Amniotic epithelial cell (primary cell): ENCODE measurements around the gene COL11A1.
"Not testable (repeated sequence)": the region's sequence is repeated elsewhere in the genome, so short reads cannot be mapped to it uniquely, and the experiment has no call there.

ENCODE experiments used
- DNase-seq: peaks from one replicate; pipeline ENCODE4 v3.0.0-alpha.2; 2010; ENCODE audit warnings: low read depth

Gene COL11A1

DNA sequence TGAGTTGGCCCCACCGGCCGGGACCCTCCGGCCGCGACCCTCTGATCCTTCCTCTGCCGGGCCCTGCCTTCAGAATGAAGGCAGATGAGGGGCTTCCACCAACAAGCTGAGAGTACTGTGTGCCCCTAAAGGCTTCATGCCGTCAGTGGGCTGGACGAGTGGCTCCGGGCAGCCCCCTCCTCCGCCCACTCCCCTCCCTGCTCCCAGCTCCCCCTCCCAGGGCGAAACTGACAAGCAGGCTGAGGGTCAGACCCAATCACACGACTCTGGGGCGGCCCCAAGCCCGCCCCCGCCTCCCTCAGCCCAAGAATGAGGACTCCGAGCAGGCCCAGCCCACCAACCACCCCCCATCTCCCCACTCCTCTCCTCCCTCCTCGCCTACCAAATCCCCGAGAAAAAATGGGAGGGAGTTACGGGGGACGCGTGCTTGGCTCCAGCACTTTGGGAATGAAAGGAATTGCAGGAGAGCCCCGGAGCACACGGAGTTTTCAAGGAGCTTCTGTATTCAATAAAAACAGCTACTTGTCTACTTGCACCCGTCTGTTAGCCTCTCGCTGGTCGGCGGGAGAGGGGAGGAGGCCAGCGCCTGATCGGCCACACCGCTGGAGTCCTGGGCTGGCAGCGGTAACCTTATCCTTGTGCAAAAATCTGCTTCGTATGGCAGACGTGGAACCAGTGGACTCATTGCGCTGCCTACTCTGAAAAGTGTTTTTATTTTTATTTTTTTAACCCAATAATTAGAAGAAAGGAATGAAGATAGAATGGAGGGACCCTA lies at the start of gene COL11A1:
Gene COL11A1, minus strand, starts transcription at position 147 of the 775 bp plus-strand sequence. CDS start 344 bp downstream, outside the sequence.
- peak; percentile 21 for DNase-seq

DNA sequence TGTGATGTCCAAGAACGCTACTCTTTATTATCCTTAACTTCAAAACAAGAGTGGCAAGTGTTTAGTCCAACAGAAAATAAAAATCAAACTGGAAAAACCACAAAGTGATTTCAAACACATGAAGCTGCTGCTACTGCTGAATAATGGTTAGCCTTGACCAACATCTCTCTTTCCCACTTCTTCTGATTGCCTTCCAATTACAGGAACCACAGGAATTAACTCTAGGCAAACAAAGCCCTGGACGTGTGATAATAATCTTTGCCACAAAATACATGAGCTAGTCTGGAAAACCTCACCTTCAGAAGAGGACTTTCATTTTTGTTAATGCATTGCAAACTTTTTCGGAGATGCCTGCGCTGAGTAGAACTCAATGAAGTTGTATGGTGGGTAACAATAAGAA lies 48.6 kb upstream of the COL11A1 start:
- peak; percentile 91 for DNase-seq

DNA sequence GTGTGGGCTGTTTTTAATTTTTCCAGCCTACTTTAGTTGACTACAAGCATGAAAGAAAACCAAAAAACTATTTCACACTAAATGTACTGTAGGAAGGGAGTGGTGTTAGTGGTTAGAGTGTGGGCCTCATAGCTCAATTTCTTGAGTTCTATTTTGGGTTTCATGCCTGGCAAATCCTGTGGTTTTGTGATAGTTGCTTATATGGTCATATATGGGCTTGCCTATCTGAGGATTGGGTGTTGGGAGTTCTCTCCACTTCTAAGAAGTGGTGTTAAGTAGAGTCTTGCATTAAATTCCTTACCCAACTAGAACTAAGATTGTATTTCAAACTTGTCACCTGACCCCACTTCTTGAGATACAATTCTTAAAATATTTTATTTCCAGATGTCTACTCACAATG lies 37.8 kb upstream of the COL11A1 start:
- DNase-seq = peak; percentile 52

- DNase-seq = no peak
These were observed 37.1 kb upstream of the COL11A1 start for GRCh38 chr1:103145449-103145848.

- no peak for DNase-seq
These were observed 36.4 kb upstream of the COL11A1 start for GRCh38 chr1:103144681-103145080.

DNA sequence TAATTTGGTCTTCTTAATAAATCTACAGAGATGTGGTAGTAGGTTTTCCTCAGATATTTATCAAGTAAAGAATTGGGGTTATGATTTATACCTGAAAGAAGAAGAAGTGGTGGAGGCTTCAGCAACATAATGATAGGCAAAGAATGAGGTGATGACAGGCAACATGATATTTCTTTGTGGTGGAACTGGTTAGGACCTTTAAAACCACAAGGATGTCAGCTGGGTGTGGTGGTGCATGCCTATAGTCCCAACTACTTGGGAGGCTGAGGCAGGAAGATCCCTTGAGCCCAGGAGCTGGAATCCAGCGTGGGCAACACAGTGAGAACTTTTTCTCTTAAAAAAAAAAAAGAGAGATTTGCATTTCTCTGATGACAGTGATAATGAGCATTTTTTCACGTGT lies 34.1 kb upstream of the COL11A1 start:
- peak; percentile 6 for DNase-seq

- DNase-seq = peak; percentile 9
These were observed 21.5 kb upstream of the COL11A1 start for GRCh38 chr1:103129796-103130195.

- peak; percentile 96 for DNase-seq
These were observed 20.9 kb upstream of the COL11A1 start for GRCh38 chr1:103129255-103129654.

- not testable (repeated sequence) for DNase-seq
These were observed 19.9 kb upstream of the COL11A1 start for GRCh38 chr1:103128256-103128655.

- DNase-seq = peak; percentile 90
These were observed 16.9 kb upstream of the COL11A1 start for GRCh38 chr1:103125219-103125618.

DNA sequence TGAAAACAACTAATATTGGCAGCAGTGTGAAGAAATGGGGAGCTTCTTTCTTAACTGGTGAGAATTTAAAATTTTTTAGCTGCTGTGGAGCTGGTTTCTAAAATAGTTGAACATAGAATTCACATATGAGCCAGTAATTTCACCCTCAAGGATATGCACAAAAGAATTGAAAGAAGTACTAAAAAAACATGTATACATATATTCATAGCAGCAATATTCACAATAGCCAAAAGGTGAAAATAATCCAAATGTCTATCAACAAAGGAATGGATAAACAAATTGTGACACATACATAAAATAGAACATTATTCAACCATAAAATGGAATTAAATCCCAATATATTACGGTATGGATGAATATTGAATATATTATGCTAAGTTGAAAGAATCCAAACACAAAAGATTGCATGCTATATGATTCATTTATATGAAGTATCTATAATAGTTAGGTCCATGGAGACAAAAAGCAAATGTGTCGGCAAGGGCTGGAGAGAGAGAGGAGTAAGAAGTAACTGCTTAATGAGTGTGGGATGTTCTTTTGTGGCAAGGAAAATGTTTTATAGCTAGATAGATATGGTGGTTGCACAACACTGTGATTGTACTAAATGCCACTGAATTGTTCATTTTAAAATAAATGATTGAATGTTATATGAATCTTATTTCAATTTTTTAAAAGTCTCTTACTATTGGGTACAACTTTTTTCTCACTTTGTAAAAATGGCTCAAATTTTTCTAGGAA lies 14.8 kb upstream of the COL11A1 start:
- peak; percentile 83 for DNase-seq

DNA sequence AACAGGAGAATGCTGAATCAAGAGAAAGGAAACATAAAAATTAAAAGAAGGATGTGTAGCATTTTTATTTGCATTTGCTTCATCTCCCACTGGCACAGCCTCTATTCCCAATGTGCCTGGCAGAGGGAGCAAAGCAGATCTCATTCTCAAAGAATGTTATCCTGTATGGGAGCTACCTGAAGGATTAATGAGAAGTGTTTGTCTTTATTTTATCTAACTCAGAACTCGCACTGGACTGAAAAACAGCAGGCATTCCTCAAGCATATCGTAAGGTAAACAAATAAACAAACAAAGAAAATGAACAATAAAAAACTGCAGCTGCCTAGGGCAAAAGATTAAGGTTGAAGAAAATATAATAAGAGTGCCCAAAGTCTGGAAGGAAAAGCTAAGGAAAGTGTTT lies 12.7 kb upstream of the COL11A1 start:
- no peak for DNase-seq

- no peak for DNase-seq
These were observed 4.2 kb upstream of the COL11A1 start for GRCh38 chr1:103112546-103112945.

DNA sequence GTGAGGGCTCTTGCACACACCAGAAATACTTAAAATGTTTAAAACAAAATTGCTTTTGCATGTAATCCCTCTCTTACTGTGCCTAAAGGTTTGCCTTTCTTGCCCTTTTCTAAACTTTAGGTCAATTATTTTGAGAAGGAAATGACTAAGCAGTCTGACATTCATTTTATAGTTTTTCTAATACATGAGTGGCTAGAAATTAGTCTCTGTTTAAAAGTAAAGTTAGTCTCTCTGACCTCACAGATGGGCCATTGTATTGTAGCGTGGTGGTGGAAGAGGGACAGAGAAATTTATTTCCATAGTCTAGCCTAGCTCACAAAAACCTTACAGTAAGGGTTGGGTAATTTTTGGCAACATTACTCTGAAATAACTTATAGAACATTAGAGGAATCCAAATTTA lies 3.6 kb upstream of the COL11A1 start:
- DNase-seq = no peak

DNA sequence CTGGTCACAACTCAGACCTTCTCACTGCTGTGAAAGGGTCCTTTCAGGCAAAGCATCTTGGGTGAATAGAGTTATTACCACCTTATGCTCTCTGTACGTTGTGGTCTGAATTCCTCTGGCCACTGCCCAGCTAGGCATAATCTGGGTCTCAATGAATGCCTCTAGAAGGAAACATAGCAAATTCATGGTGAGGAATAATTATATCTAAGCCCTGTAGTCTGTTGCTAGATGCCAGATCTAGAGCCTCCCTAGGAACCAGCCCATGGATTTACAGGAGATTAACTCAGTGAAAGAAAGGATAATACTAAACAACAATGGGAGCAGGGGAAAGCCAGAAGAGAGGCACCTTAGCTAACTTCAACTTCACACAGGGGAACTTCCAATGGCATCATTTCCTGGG lies 2.4 kb upstream of the COL11A1 start:
- peak; percentile 28 for DNase-seq

DNA sequence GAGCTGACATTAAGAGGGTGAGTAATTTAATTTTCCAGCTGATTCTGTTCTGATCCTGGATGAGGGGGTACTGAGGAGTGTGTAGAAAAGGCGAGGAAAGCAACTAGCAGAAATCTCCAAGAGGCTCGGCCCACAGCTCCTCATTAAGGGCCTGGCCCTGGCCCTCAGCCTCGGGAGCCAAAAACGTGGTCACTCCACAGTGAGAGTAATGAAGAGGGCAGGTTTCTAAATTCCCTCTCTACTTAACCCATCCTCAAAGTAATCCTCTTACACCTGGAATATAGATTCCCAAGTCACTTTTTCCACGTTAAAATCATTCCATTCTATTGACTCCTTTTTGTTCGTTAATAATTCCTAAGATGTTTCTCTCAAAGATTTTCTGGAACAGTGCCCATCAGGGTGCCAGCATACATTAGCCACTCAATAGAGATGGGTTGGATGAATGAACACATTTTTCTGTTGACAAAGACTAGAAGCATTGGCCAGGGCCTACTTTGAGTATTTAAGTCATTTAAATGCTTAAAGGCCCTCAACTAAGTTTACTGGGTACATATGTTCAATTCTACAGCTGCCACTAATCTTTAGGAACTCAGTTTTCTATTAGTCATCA lies 1.1 kb upstream of the COL11A1 start:
- DNase-seq = no peak

GRCh38 chr1:103107741-103108375 lies 464 bp downstream of the COL11A1 start:
- DNase-seq = peak; percentile 12

DNA sequence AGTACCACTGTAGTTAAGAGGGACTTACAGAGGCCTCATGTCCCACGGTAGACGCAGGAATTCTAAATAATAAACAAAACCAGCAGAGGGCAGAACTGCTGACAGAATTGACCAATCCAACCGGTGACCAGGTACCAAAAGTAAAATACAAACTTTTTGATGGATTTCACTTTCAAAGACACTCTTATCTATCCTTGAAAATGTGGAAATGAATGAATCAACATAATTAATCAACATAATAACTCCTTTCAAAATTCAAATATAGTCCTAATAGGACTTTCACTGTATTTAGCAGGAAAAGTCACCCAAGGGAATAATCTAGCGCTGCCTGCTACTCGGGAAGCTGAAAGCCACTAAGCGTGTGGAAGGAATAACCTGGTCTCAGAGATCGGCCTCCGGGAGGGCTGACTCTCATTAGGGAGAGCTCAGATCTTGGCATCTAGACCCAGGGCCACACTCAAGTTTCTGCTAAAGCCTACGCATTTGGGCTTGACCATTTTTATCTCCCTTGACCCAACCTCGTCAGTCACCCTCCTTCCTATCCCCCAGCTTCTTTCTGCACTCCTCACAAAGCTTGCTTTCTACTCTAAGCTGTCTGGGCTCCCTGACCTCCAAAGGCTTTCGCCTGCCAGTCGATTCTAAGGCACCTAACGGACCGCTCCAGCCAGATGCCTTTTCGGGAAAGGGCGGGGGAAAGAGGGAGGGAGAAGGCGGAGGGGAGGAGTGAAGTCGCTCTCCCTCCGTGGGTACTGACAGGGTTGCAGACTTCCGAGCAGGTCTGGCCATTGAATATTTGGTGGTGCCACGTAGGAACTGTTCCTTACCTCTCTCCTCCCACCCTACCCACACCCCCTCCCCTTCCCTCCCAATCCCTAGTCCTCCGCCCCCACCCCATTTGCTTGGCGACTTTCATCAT lies 1.6 kb downstream of the COL11A1 start:
- peak; percentile 54 for DNase-seq

- DNase-seq = no peak
These were observed 6.9 kb downstream of the COL11A1 start for GRCh38 chr1:103101399-103101798.

DNA sequence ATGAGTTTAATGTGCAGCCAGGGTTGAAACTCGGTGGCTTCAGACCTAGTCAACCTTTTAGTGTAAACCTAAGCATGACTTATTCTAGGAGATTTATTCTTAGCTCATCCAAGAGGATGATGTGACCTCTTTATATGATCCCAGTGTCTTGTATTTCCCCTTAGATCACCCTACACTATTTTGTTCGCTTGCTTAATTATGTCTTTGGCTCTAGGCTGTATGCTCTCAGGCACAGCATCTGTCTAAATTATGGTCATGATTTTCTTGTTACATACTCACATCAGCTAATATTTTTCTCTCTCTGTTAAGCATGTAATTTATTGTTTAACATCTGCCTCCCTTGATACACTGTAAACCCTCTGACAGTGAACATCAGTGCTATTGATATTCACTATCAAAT lies 19.1 kb downstream of the COL11A1 start:
- DNase-seq = no peak

DNA sequence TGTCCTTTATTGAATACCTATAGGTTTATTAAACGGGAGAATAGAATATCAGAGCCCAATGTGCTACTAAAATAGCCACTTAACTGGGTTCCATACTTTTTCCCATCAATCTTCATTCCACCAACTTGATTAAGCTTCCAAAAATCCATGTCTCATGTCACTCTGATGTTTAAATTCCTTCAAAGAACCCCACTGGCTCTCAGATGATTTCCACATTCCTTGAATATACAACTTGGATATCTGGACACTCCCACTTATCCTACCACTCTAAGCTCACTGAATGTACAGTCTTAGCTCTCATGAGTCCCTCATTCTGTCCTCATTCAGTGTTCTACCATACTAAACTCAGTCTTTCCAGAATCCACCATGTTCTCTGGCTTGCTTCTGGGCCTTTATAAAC lies 21.1 kb downstream of the COL11A1 start:
- no peak for DNase-seq
